Ammon's horn (tissue), 1 donor: ENCODE measurements around the gene U2SURP.
A peak's percentile ranks its signal among the peaks of the same experiment; 100 is the strongest.
"Not testable (repeated sequence)": the region's sequence is repeated elsewhere in the genome, so short reads cannot be mapped to it uniquely, and the experiment has no call there.

Source experiments
- DNase-seq: peaks from one replicate; pipeline ENCODE4 v3.0.0-alpha.2; 2016; ENCODE audit warnings: low spot score

The U2SURP gene

GRCh38 chr3:143071776-143072175, 70.4 kb downstream of the U2SURP start:
- DNase-seq = no peak

DNA sequence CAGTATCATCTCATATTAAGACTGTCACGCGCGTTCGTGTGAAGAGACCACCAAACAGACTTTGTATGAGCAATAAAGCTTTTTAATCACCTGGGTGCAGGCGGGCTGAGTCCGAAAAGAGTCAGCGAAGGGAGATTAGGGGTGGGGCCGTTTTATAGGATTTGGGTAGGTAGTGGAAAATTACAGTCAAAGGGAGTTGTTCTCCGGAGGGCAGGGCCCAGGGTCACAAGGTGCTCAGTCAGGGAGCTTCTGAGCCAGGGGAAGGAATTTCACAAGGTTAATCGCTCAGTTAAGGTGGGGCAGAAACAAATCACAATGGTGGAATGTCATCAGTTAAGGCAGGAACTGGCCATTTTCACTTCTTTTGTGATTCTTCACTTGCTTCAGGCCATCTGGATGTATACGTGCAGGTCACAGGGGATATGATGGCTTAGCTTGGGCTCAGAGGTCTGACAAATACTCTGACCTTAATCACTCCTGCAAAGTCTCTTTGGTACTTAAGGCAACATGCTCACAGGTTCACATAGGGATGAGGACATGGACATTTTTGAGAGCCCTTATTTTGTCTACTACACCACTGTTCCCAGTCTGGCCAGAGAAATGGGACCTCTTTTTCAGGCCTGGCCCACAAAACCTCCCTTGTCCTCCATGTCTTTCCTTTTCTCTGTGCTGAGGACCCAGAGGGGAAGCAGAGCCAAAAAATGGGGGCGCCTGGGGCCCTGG, 71.1 kb downstream of the U2SURP start:
- not testable (repeated sequence) for DNase-seq

- not testable (repeated sequence) for DNase-seq
Measured at GRCh38 chr3:143073541-143073940, 72.2 kb downstream of the U2SURP start.

DNA sequence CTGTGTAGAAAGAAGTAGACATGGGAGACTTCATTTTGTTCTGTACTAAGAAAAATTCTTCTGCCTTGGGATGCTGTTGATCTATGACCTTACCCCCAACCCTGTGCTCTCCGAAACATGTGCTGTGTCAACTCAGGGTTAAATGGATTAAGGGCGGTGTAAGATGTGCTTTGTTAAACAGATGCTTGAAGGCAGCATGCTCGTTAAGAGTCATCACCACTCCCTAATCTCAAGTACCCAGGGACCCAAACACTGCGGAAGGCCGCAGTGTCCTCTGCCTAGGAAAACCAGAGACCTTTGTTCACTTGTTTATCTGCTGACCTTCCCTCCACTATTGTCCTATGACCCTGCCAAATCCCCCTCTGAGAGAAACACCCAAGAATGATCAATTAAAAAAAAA, 72.6 kb downstream of the U2SURP start:
- DNase-seq = not testable (repeated sequence)

DNA sequence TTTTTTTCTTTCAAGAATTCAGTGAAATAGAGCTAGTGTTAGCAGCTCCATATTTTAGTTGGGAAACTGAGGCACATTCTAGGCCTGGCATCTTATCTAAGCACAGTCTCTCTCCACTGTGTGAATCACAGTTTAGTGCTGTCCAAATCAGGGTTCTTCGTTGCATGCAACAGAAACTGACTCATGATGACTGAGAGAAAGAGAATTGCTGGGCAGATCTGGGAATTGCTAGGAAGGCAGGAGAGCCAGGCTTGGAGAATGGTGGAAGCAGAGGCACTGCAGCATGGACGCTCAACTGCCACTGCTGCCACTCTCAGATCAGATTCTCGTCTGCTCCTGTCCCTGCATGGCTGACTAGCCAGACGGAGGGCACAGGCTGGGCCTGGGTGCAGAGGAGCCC, 77.5 kb downstream of the U2SURP start:
- DNase-seq = no peak

GRCh38 chr3:143080196-143080595, 78.8 kb downstream of the U2SURP start:
- no peak for DNase-seq

DNA sequence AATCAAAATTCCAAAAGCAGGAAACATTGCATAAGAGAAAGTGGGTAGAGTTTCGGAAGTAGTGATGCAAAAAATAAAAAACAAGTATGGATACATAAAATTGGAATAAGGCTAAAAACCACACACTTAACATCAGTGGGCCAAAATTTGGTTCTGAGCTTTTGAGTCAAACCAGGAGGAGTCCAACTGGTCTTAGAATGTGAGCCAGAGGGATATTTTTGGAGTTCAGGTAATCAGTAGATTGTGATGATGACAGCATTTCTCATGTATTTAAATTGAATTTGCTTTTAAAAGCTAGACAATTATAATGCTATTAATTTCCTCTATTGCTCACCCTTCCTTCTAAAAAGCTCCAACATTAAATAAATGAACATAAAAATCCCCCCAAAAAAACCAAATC, 80.0 kb downstream of the U2SURP start:
- DNase-seq = no peak

- no peak for DNase-seq
Measured at GRCh38 chr3:143081844-143082778, 80.7 kb downstream of the U2SURP start.

GRCh38 chr3:143083781-143084180, 82.4 kb downstream of the U2SURP start:
- DNase-seq = no peak

DNA sequence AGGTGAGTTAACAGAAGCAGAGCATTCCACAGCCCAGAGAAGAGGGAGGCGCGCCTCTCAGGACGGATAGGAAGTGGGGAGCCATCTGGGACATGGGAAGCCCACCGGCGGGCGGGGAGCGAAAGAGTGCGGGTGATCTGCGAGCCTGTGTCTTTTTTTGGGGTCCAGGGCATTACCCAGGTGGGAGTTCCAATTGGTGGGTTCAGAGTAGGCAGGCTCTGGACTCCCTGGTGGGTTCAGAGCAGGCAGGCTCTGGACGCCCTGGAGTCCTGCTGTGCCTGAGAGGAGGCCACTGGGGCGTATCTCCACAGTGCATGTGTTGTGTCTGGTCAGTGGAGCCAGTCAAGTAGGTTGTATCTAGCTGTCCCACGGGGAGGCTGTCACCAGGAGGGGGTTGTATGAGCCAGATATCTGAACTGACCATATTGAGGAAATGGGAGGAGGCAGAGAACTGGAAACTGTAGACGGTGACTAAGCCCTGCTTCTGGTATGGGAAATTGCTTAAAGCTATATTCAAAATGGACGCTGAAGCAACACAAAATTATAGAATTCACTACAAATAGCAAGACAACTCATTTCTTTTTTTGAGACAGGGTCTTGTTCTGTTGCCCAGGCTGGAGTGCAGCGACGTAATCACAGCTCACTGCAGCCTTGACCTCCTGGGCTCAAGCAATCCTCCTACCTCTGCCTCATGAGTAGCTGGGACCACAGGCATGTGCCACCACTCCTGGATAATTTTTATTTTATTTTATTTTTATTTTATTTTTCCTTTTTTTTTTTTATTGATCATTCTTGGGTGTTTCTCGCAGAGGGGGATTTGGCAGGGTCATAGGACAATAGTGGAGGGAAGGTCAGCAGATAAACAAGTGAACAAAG, 83.7 kb downstream of the U2SURP start:
- no peak for DNase-seq

- DNase-seq = no peak
Measured at GRCh38 chr3:143088835-143089234, 87.5 kb downstream of the U2SURP start.

DNA sequence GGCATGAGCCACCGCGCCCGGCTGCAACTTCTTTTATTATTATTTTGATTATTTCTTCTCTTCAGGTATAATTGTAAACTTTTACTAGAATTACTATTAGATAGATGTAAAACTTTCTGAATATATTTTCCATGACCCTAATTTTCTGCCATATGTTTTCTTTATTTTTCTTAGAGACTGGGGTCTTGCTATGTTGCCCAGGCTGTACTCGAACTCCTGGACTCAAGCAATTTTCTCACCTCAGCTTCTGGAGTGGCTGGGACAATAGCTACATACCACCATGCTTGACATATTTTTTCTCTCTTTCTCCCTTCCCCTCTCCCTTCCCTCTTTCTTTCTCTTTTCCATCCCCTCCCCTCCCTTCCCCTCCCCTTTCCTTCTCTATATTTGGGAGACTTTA, 88.6 kb downstream of the U2SURP start:
- no peak for DNase-seq

DNA sequence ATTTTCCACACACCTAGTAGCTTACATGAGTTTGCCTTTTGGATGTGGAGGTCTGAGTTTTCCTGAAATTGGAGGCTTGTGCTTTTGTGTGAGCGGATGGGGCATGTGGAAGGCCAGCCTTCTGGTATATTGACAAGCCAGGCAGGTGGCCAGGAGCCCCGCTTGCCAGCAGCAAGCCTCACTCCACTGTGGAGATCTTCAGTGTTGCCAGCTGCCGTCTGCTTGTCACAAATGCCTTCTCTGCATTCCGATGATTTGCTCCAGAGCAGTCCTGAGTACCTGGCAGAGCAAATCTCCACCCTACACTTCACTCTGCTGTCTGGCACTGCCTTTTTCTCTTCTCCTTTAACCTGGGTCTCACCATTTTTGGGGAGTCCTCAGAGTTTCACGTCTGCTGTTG, 89.1 kb downstream of the U2SURP start:
- peak; percentile 30 for DNase-seq

DNA sequence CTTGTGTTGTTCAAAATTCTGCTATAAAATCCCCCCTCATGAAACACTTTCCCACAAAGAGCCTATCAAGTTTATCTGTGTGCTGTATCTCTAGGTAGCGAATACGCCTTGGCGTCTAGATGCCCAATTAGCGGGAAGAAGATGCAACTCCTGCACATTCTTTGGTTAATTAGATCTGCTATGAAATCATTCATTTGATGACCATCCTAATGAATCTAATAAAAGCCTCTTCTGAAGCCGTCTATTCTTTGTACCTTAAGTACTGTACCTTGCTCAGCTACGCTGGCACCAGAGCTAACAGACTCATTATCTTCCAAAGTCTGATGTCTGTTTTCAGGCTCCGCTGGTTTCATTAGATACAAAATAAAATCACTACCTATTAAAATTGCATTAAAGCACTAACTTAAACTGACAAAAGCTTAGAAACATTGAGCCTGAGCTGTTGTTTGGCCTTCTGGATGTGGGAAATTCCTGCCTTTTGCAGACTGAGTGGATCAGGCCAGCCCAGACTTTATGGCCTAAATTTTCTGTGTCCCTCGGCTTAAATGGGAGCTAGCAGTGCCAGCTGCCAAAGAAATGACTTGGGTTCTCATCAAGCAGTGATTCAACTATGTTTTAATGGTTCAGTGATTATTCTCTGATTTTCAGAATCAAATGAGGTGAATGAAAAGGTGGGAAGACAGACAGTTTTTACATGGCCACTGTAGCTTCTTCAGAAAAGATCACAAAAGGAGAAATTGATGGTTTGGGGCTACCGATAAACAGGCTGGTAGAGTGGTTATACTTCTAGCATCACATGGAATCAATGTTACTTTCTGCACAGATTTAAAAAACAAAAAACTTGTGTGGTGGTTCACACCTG, 89.8 kb downstream of the U2SURP start:
- no peak for DNase-seq

GRCh38 chr3:143092191-143092590, 90.8 kb downstream of the U2SURP start:
- DNase-seq = no peak

DNA sequence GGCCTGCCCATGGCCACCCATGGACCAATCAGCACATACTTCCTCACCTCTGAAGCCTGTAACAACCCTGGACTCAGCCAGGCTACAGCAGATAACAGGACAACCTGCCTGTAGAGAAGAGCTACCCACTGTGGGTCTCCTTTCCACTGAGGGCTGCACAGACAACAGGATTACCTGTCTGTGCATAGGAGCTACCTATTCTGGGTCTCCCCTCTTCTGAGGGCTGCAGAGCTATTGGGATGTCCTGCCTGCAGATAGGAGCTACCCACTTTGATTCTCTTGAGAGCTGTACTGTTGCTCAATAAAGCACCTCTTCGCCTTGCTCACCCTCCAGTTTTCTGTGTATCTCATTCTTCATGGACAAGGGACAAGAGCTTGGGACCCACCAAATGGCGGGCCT, 94.4 kb downstream of the U2SURP start:
- no peak for DNase-seq

DNA sequence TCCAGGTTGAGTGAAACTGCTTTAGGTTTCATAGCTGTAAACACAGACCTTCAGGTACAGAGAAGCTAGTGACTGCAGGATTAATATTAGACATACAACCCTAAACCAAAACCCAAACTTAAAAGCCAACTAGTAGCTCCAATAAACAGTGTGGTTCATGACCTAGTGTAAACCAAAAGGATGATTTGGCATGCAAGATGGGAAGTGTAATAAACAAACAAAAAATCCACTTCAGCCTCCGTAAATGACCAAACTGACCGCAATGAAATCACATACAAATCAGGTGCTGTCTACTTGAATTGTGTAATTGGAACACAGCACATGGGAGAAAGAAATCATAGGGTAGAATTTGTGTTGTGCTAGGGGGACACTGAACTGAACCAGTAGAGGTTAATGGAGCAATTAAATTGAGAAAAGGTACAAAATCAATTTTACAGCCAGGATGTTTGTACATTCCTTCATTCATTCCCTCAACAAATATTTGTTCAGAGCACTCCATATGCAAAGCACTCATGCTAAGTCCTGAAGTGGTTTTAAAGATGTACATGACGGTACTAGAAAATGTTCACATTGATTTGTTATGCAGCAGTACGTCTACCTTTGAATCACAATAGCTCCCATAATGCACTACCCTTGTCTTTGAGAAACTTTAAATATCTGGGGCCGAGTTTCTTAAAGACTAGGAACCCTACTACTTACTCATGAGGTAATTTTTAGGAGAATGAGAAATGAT, 96.8 kb downstream of the U2SURP start:
- DNase-seq = no peak

GRCh38 chr3:143099210-143099609, 97.8 kb downstream of the U2SURP start:
- DNase-seq = no peak

GRCh38 chr3:143099690-143100089, 98.3 kb downstream of the U2SURP start:
- DNase-seq = no peak

DNA sequence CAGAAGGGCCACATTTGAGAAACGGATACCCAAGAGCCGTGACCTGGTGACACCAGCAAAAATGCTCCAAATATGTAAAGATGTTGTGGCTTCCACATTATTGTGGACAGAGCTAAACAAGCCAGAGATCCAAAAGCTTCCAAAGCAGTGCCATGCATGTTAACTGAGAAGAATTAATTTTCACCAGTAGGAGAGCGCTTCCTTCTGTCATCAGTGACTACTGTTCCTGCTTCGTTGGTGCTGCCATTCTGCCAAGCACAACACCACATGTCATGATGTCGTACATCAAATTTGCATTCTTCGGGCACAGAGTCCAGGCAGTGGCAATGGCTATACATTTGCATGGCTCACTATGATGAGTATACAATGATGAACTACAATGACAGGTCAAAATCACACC, 99.1 kb downstream of the U2SURP start:
- no peak for DNase-seq
